Neural cell (in vitro differentiated cells): ENCODE measurements around the gene GIPC1. TPM values are rescaled to one million over a fixed set of nuclear protein-coding genes. Genes with fewer than 3 reads are reported as not detected.

ENCODE experiments used
- H2AFZ ChIP-seq: fragments of 200-600, 300-800 bp; sonication (generic), shearing (Covaris generic); 2 replicates; pipeline ENCODE4 v1.6.0; 2014; ENCODE audit warnings: low read depth, mild to moderate bottlenecking, antibody characterized with exemption, low read length, moderate library complexity
- H3F3A ChIP-seq: fragments of 200-600 bp; shearing (Covaris generic); 2 replicates; pipeline ENCODE4 v1.6.1; 2016; ENCODE audit warnings: mild to moderate bottlenecking, moderate library complexity, mixed read lengths, antibody characterized with exemption, low read length; ENCODE audit not compliant: insufficient read depth, poor library complexity, severe bottlenecking
- H3K27ac ChIP-seq: fragments of 200-600, 300-800 bp; sonication (generic), shearing (Covaris generic); 2 replicates; pipeline ENCODE4 v1.5.1; 2014; ENCODE audit warnings: mild to moderate bottlenecking, low read length, moderate library complexity
- H3K27me3 ChIP-seq: fragments of 300-800, 200-600 bp; sonication (generic), shearing (Covaris generic); 2 replicates; pipeline ENCODE4 v1.6.0; 2014; ENCODE audit warnings: mild to moderate bottlenecking, low read depth, low read length, moderate library complexity; ENCODE audit not compliant: insufficient read depth
- H3K36me3 ChIP-seq: fragments of 300-800, 200-600 bp; sonication (generic), shearing (Covaris generic); 2 replicates; pipeline ENCODE4 v1.5.1; 2014; ENCODE audit warnings: mild to moderate bottlenecking, antibody characterized with exemption, low read length, moderate library complexity; ENCODE audit not compliant: insufficient read depth
- H3K4me2 ChIP-seq: fragments of 300-800, 200-600 bp; sonication (generic), shearing (Covaris generic); 2 replicates; pipeline ENCODE4 v1.6.0; 2014; ENCODE audit warnings: mild to moderate bottlenecking, low read length
- H3K4me3 ChIP-seq: fragments of 300-800, 200-600 bp; sonication (generic), shearing (Covaris generic); 2 replicates; pipeline ENCODE4 v1.5.1; 2014; ENCODE audit warnings: mild to moderate bottlenecking, low read length, moderate library complexity
- H3K79me2 ChIP-seq: fragments of 200-600 bp; shearing (Covaris generic); replicated peaks from 2 replicates; pipeline ENCODE4 v1.6.0; 2014; ENCODE audit warnings: mild to moderate bottlenecking, low read length, moderate library complexity; ENCODE audit not compliant: insufficient read depth
- H3K9ac ChIP-seq: fragments of 300-800, 200-600 bp; sonication (generic), shearing (Covaris generic); 2 replicates; pipeline ENCODE4 v1.6.1; 2016; ENCODE audit warnings: mild to moderate bottlenecking, low read length, mixed read lengths
- H3K9me2 ChIP-seq: fragments of 200-600 bp; shearing (Covaris generic); 2 replicates; pipeline ENCODE4 v1.6.1; 2016; ENCODE audit warnings: mild to moderate bottlenecking, low read length, mixed read lengths; ENCODE audit not compliant: insufficient read depth
- H3K9me3 ChIP-seq: fragments of 200-600, 300-800 bp; sonication (generic), shearing (Covaris generic); 2 replicates; pipeline ENCODE4 v1.6.1; 2016; ENCODE audit warnings: mild to moderate bottlenecking, mixed run types, low read length, moderate library complexity, mixed read lengths
- H4K20me1 ChIP-seq: fragments of 200-600 bp; shearing (Covaris generic); 2 replicates; pipeline ENCODE4 v1.6.1; 2016; ENCODE audit warnings: mild to moderate bottlenecking, mixed run types; ENCODE audit not compliant: insufficient read depth
- EP300 ChIP-seq: fragments of 450-650 bp; conservative IDR thresholded peaks from 2 replicates; pipeline ENCODE4 v1.6.1; 2014; ENCODE audit warnings: antibody characterized with exemption, mild to moderate bottlenecking, moderate library complexity; ENCODE audit not compliant: poor library complexity, severe bottlenecking
- EZH2 ChIP-seq: fragments of 200-600, 300-800 bp; shearing (Covaris generic), sonication (generic); IDR thresholded peaks from 2 replicates; pipeline ENCODE4 v1.6.1; 2014; ENCODE audit warnings: antibody characterized with exemption, low read length, borderline replicate concordance, mild to moderate bottlenecking; ENCODE audit not compliant: insufficient read depth, poor library complexity, severe bottlenecking
- MXI1 ChIP-seq: fragments of 450-650 bp; conservative IDR thresholded peaks from 2 replicates; pipeline ENCODE4 v1.6.1; 2014; ENCODE audit warnings: antibody characterized with exemption, mild to moderate bottlenecking; ENCODE audit not compliant: poor library complexity, severe bottlenecking
- POLR2AphosphoS5 ChIP-seq: IDR thresholded peaks from 2 replicates; pipeline ENCODE4 v1.6.1; 2012
- SMC3 ChIP-seq: fragments of 450-650 bp; conservative IDR thresholded peaks from 2 replicates; pipeline ENCODE4 v1.6.1; 2014; ENCODE audit warnings: antibody characterized with exemption, mild to moderate bottlenecking, moderate library complexity; ENCODE audit not compliant: poor library complexity
- TAF1 ChIP-seq: IDR thresholded peaks from 2 replicates; pipeline ENCODE4 v1.6.1; 2012; ENCODE audit warnings: low read depth
- polyA plus RNA-seq: library from polyadenylated mRNA; depleted of rRNA; stranded (reverse); fragments of >200 nt; gene quantifications from 2 replicates; pipeline ENCODE4 v1.2.3, GENCODE V29; 2014
- TF ChIP-seq, protein P1 (sequence below): fragments of 450-650 bp; IDR thresholded peaks from 2 replicates; pipeline ENCODE4 v1.5.1; 2014; ENCODE audit warnings: antibody characterized with exemption, mild to moderate bottlenecking, moderate library complexity; ENCODE audit not compliant: poor library complexity, severe bottlenecking
- TF ChIP-seq, protein P2 (sequence below): IDR thresholded peaks from 2 replicates; pipeline ENCODE4 v1.6.1; 2012; ENCODE audit warnings: borderline replicate concordance

GIPC1 gene
- polyA plus RNA-seq, 1 donor from 2014 or later, result 128 TPM

DNA sequence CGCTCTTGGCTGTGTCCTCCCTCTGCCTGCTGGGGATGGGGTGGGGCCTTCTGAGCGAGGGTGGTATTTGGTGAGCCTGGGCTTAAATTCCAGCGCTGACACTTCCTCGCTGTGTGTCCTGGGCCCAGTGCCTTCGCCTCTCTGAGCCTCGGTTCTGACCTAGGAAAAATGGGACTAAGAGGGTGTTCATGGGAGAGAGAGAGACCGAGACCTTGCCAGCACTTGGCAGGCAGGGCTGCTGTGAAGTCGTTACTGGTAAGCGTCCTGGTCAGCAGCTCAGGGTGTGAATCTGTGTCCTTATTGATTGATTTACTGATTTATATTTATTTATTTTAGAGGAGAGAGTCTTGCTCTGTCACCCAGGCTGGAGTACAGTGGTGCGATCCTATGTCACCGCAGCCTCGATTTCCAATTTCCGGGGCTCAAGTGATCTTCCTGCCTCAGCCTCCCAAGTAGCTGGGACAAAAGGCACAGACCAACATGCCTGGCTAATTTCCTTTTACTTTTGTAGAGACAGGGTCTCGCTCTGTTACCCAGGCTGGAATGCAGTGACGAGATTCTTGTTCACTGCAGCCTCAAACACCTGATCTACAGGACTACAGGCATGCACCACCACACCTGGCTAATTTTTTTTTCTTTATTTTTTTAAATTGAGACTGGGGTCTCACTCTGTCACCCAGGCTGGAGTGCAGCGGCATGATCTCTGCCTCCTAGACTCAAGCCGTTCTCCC, 60.4 kb downstream of the GIPC1 start:
- Histone ChIP-seq H3K4me3 (peak overlapping the region; percentile 79), H4K20me1 (no peaks in the 10 kb centered on the region), H3K9me2 (no peaks in the 10 kb centered on the region), H3K79me2 (peaks cover 8% of the 10 kb centered on the region), H2AFZ (no peak overlapping the region), H3K27ac (no peak overlapping the region), H3K9ac (no peak overlapping the region), H3K9me3 (no peaks in the 10 kb centered on the region), H3K36me3 (no peaks in the 10 kb centered on the region), H3K27me3 (no peaks in the 10 kb centered on the region), H3F3A (no peaks in the 10 kb centered on the region), H3K4me2 (no peak overlapping the region)
- no peak for TF ChIP-seq TAF1

DNA sequence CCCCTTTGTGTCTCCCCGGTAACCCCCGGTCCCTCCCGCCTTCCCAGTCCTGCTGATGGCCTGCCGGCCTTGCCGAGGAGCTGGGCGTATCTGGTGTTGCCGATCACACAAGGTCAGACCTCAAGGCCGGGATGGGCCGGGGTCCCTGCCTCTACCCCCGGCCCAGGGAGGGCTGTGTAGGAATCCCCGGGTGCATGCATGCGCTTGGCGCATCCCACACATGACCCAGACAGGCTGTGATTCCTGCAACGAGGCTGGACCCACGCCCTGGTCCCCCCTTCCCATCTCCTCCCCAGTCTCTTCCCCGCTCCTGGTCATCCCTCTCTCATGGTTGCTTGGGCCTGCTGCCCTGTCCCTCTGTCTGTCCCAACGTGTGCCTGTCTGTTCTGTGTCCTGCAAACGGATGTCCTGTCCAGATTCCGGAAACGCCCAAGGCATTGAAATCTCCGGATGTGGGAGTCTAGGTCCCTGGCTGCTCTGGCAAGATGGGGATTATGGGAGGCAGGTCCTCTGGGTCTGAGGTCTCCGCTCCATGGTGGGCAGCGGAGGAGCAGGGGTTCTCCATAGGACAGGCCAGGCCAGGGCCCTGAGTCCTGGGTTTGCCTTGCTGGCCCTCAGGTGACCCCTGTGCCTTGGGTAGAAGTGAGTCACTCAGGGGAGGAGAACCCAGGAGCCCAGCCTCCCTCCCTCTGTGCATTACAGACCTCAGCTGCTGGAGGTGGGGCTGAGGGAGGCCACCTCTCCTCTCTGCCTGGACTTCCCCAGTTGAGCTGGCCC, 61.2 kb downstream of the GIPC1 start:
- Histone ChIP-seq H2AFZ (no peak overlapping the region), H3K4me2 (peak overlapping the region; percentile 19), H3F3A (no peaks in the 10 kb centered on the region), H4K20me1 (no peaks in the 10 kb centered on the region), H3K27ac (no peak overlapping the region), H3K36me3 (no peaks in the 10 kb centered on the region), H3K9ac (peak overlapping the region; percentile 78), H3K9me2 (no peaks in the 10 kb centered on the region), H3K9me3 (no peaks in the 10 kb centered on the region), H3K79me2 (peaks cover 8% of the 10 kb centered on the region), H3K4me3 (peak overlapping the region; percentile 79), H3K27me3 (no peaks in the 10 kb centered on the region)
- no peak for TF ChIP-seq EP300
- no peak for TF ChIP-seq TAF1
- no peak for TF ChIP-seq POLR2AphosphoS5
- TF ChIP-seq, protein P1, sequence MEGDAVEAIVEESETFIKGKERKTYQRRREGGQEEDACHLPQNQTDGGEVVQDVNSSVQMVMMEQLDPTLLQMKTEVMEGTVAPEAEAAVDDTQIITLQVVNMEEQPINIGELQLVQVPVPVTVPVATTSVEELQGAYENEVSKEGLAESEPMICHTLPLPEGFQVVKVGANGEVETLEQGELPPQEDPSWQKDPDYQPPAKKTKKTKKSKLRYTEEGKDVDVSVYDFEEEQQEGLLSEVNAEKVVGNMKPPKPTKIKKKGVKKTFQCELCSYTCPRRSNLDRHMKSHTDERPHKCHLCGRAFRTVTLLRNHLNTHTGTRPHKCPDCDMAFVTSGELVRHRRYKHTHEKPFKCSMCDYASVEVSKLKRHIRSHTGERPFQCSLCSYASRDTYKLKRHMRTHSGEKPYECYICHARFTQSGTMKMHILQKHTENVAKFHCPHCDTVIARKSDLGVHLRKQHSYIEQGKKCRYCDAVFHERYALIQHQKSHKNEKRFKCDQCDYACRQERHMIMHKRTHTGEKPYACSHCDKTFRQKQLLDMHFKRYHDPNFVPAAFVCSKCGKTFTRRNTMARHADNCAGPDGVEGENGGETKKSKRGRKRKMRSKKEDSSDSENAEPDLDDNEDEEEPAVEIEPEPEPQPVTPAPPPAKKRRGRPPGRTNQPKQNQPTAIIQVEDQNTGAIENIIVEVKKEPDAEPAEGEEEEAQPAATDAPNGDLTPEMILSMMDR, result no peak
- TF ChIP-seq, protein P2, sequence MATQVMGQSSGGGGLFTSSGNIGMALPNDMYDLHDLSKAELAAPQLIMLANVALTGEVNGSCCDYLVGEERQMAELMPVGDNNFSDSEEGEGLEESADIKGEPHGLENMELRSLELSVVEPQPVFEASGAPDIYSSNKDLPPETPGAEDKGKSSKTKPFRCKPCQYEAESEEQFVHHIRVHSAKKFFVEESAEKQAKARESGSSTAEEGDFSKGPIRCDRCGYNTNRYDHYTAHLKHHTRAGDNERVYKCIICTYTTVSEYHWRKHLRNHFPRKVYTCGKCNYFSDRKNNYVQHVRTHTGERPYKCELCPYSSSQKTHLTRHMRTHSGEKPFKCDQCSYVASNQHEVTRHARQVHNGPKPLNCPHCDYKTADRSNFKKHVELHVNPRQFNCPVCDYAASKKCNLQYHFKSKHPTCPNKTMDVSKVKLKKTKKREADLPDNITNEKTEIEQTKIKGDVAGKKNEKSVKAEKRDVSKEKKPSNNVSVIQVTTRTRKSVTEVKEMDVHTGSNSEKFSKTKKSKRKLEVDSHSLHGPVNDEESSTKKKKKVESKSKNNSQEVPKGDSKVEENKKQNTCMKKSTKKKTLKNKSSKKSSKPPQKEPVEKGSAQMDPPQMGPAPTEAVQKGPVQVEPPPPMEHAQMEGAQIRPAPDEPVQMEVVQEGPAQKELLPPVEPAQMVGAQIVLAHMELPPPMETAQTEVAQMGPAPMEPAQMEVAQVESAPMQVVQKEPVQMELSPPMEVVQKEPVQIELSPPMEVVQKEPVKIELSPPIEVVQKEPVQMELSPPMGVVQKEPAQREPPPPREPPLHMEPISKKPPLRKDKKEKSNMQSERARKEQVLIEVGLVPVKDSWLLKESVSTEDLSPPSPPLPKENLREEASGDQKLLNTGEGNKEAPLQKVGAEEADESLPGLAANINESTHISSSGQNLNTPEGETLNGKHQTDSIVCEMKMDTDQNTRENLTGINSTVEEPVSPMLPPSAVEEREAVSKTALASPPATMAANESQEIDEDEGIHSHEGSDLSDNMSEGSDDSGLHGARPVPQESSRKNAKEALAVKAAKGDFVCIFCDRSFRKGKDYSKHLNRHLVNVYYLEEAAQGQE, result no peak
- TF ChIP-seq EZH2, result no peak
- no peak for TF ChIP-seq MXI1
- TF ChIP-seq SMC3, result no peak
